Ectodermal cell (in vitro differentiated cells): Measurements from ENCODE around the gene NPAS2.

Experiments
- H3K27ac ChIP-seq: 2 replicates; pipeline ENCODE4 v1.7.0; 2013; ENCODE audit warnings: mild to moderate bottlenecking, low read depth, low read length; ENCODE audit not compliant: insufficient read depth, poor library complexity, severe bottlenecking
- H3K27me3 ChIP-seq: 2 replicates; pipeline ENCODE4 v1.7.0; 2013; ENCODE audit warnings: mild to moderate bottlenecking, low read length; ENCODE audit not compliant: insufficient read depth, control insufficient read depth, poor library complexity, severe bottlenecking
- H3K36me3 ChIP-seq: one replicate; pipeline ENCODE4 v1.7.0; 2013; ENCODE audit warnings: low read length; ENCODE audit not compliant: control insufficient read depth, insufficient read depth
- H3K4me1 ChIP-seq: one replicate; pipeline ENCODE4 v1.7.0; 2013; ENCODE audit warnings: low read length; ENCODE audit not compliant: control insufficient read depth, insufficient read depth
- H3K4me3 ChIP-seq: 2 replicates; pipeline ENCODE4 v1.7.0; 2013; ENCODE audit warnings: low read depth, low read length, control low read depth; ENCODE audit not compliant: insufficient read depth
- H3K9me3 ChIP-seq: 2 replicates; pipeline ENCODE4 v1.7.0; 2013; ENCODE audit warnings: mild to moderate bottlenecking, low read length, moderate library complexity; ENCODE audit not compliant: control insufficient read depth
- WGBS, 2 experiments: methylation state at CpG; one replicate each; pipeline ENCODE4 v1.1.7; 2013; ENCODE audit warnings: missing lambda C conversion rate in 2 of 2; 5-methylcytosine and 5-hydroxymethylcytosine counted together

NPAS2 gene

GRCh38 chr2:100810603-100811145, 9.3 kb upstream of the NPAS2 start:
- no peaks in the 10 kb centered on the region for H3K27me3 ChIP-seq
- WGBS, 2 experiments, result 93 to 98% methylated on average over 2 to 4 of the region's 5 CpGs
- H3K4me3 ChIP-seq, result no peak overlapping the region

DNA sequence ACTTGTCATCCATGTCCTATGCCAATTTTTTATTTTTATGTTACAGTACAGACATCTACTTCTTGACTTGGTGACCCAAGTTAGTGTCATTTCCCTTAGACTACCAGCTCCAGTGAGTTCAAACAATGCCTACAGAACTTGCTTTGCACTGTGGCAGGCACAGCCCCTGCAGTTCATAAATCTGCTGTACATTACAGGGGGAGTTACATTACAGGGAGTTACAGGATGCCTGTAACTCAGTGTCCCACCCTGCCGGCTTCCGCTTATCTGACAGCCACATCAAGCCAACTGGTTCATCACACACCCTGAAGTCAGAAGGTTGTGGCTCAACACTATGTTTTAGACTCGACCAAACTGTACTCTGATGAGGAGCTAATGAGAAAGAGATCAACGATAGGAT, 7.8 kb upstream of the NPAS2 start:
- Histone ChIP-seq H3K36me3 (no peaks in the 10 kb centered on the region), H3K4me1 (no peaks in the 10 kb centered on the region), H3K9me3 (no peaks in the 10 kb centered on the region), H3K4me3 (no peak overlapping the region), H3K27me3 (peaks cover 3% of the 10 kb centered on the region), H3K27ac (no peak overlapping the region)
- 94 to 97% methylated on average over 4 of the region's 4 CpGs for WGBS, 2 experiments

More at GRCh38 chr2:100810603-100811145, 9.3 kb upstream of the NPAS2 start:
- Histone ChIP-seq H3K27ac (no peak overlapping the region), H3K36me3 (no peaks in the 10 kb centered on the region), H3K9me3 (no peaks in the 10 kb centered on the region), H3K4me1 (no peaks in the 10 kb centered on the region)

DNA sequence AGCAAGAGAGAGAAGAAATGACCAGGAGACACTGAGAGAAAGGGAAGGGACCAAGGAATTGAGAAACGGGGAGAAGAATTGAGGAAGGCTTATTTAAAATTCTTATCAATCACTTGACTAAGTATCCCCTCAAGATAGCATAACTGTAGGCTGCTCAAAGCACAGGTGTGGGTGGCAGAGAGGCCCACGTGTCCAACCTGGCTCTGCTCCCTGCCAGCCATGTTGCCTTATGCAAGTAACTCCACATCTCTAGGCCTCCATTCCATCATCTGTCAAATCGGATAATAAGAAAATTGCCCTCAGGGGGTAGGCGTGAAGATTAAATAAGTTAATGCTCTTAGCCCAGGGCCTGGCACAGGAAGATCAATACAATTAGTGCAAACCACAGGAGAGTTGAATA, 7.4 kb upstream of the NPAS2 start:
- Histone ChIP-seq H3K4me3 (no peak overlapping the region), H3K27me3 (peaks cover 7% of the 10 kb centered on the region), H3K36me3 (no peaks in the 10 kb centered on the region), H3K9me3 (no peaks in the 10 kb centered on the region), H3K4me1 (no peaks in the 10 kb centered on the region), H3K27ac (no peak overlapping the region)
- WGBS, 2 experiments, result 84 to 88% methylated on average over 4 of the region's 4 CpGs

DNA sequence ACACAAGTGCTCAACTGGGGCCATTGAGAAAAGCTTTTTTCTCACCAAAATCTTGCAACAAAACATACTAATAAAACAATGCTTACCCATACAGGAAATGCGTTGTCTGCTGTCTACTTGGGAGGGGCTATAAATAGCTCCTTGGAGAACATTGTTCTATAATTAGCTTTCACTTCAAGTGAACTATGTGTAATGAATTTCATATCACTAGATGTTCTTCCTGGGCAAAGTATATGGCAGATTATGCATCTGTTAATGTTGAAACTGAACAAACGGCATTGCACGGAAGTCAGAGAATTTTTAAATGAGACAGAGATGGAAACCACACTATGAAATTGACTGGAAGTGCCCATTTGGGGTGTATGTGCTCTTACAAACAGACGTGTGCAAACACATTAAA, 6.4 kb upstream of the NPAS2 start:
- Histone ChIP-seq H3K27ac (no peak overlapping the region), H3K27me3 (peaks cover 17% of the 10 kb centered on the region), H3K4me1 (no peaks in the 10 kb centered on the region), H3K36me3 (no peaks in the 10 kb centered on the region), H3K9me3 (no peaks in the 10 kb centered on the region), H3K4me3 (no peak overlapping the region)
- WGBS, 2 experiments, result 85 to 91% methylated on average over 3 to 4 of the region's 4 CpGs

DNA sequence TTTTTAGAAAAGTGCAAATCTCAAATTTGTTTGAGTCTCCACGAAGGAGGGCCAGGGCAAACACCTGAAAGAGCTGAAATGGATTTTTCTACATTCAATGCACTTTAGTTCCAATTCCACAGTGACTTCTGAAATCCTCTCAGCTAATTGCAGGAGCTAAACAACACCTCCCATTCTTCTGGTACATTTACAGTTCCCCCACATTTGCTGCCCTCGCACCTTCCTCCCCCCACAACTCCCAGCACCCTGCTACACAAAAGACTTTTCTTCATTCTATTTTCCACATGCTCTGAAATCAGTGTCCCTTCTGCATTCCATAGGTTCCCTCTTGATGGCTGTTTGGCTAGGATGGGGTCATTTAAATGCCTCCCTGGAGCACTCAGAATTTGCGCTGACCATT, 5.9 kb upstream of the NPAS2 start:
- Histone ChIP-seq H3K4me3 (no peak overlapping the region), H3K36me3 (no peaks in the 10 kb centered on the region), H3K4me1 (peaks cover 2% of the 10 kb centered on the region), H3K27me3 (peaks cover 22% of the 10 kb centered on the region), H3K9me3 (no peaks in the 10 kb centered on the region), H3K27ac (no peak overlapping the region)
- WGBS, 2 experiments, result 67 to 71% methylated on average over 3 of the region's 3 CpGs

DNA sequence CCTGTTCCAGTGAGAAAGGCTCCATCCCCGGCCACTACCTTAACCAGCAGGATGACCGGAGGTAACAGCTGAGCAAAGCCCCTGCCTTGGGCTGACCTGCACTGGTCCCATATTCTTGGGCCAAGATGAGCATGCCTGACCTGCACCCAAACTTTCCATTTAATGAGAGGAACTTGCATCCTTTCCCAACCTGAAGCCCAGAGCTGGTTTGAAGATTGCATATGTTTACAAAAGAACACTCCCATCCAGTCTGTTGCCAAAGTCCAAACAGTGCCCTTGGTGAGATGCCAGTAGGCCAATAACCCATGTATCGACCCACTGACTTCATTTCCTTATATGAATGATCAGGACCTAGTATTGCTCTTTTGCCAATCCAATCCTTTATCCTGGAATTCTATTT, 5.5 kb upstream of the NPAS2 start:
- no peak overlapping the region for H3K27ac ChIP-seq
- peaks cover 26% of the 10 kb centered on the region for H3K27me3 ChIP-seq
- WGBS, 2 experiments, result 92 to 95% methylated on average over 3 of the region's 3 CpGs
- H3K36me3 ChIP-seq, result no peaks in the 10 kb centered on the region
- peaks cover 3% of the 10 kb centered on the region for H3K4me1 ChIP-seq
- H3K9me3 ChIP-seq, result no peaks in the 10 kb centered on the region
- no peak overlapping the region for H3K4me3 ChIP-seq

- Histone ChIP-seq H3K4me1 (peaks cover 11% of the 10 kb centered on the region), H3K36me3 (no peaks in the 10 kb centered on the region), H3K9me3 (no peaks in the 10 kb centered on the region), H3K4me3 (no peak overlapping the region), H3K27ac (no peak overlapping the region), H3K27me3 (peaks cover 55% of the 10 kb centered on the region)
- WGBS, 2 experiments, result 92 to 93% methylated on average over 7 of the region's 7 CpGs
These were observed 2.5 kb upstream of the NPAS2 start for GRCh38 chr2:100817388-100817985.

DNA sequence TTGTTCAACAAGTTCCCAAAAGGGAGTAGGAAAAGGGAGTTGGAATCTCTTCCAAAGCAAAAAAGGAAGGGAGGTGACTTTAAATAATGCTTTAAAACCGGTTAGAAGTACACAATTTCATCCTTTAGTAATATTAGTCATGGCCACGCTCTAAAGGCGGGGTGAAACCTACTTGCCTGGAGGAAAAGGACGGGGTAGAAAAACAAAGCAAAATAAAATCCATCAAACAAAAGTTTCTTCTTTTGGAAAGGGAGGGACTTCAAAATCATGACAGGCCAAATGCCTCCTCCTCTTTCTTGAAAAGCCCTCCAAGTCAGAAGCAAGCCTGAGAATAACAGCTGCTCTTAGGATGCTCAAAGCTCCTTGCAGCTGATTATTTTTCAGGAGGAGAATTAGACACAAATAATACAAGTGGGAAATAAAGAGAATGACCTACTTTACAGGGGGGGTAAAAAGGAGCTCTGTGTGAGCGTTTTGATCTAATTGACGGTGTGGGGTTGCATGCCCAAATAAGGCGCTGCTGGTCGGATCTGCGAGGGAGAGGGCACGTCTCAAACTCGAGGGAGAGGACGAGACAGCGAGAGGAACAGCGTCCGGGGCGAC, 1.8 kb upstream of the NPAS2 start:
- WGBS, 2 experiments, result 7 to 23% methylated on average over 13 to 16 of the region's 16 CpGs
- peaks cover 61% of the 10 kb centered on the region for H3K27me3 ChIP-seq
- no peak overlapping the region for H3K27ac ChIP-seq
- peaks cover 11% of the 10 kb centered on the region for H3K4me1 ChIP-seq
- H3K36me3 ChIP-seq, result no peaks in the 10 kb centered on the region
- no peaks in the 10 kb centered on the region for H3K9me3 ChIP-seq
- no peak overlapping the region for H3K4me3 ChIP-seq

- H3K27me3 ChIP-seq, result peaks cover 68% of the 10 kb centered on the region
- H3K9me3 ChIP-seq, result no peaks in the 10 kb centered on the region
- no peaks in the 10 kb centered on the region for H3K36me3 ChIP-seq
- peaks cover 11% of the 10 kb centered on the region for H3K4me1 ChIP-seq
- H3K4me3 ChIP-seq, result peak overlapping the region; percentile 31
- 1% methylated on average over 51 of the region's 51 CpGs for WGBS, 2 experiments
- H3K27ac ChIP-seq, result no peak overlapping the region
These were observed 1.2 kb upstream of the NPAS2 start for GRCh38 chr2:100818606-100819369.

GRCh38 chr2:100820273-100820522, 259 bp downstream of the NPAS2 start:
- H3K4me3 ChIP-seq, result peak overlapping the region; percentile 50
- WGBS, 2 experiments, result 0% methylated on average over 43 of the region's 43 CpGs
- no peak overlapping the region for H3K27ac ChIP-seq
- H3K27me3 ChIP-seq, result peaks cover 70% of the 10 kb centered on the region
- peaks cover 11% of the 10 kb centered on the region for H3K4me1 ChIP-seq
- no peaks in the 10 kb centered on the region for H3K36me3 ChIP-seq
- no peaks in the 10 kb centered on the region for H3K9me3 ChIP-seq
